ENCODE data around the gene C4orf33. TPM values are rescaled to one million over a fixed set of nuclear protein-coding genes. Genes with fewer than 3 reads are reported as not detected.
"Not testable (repeated sequence)": the region's sequence is repeated elsewhere in the genome, so short reads cannot be mapped to it uniquely, and the experiment has no call there.

C4orf33 gene, protein sequence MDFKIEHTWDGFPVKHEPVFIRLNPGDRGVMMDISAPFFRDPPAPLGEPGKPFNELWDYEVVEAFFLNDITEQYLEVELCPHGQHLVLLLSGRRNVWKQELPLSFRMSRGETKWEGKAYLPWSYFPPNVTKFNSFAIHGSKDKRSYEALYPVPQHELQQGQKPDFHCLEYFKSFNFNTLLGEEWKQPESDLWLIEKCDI
- 1 to 10 TPM; 2.1 to 2.8 (median 2.8) TPM for total RNA-seq

DNA sequence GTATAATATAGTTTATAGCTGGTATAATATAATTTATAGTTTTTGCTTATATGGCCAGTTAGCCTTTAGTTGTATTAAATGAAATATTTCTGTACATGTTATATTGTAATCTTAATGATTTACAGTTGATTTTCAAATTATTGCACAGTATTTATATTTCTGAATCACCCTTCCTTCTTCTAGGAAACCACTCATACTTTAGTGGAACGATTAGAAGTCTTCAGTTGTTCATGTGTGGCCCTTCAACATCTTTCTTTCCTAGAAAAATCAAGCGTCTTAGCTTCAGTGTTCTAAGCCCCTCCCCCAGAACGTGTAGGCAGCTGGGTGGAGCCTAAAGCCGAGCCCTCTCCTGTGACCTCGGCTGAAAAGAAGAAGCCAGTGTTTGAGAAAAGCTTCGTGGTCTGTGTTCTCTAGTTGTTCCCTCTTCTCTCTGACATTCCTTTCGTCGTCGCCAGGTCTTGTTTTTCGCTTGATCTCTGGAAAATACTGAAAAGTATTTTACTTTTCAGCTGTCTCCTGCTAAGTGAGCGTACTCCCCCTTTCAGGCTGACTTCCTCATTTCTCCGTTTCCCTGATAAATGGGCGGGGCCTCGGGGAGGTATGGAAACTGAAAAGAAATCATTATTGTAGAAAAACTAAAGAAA is at the start of gene C4orf33:
TSS of gene C4orf33 (plus strand) at position 342 of the 644 bp plus-strand sequence. CDS start 6,459 bp downstream, outside the sequence.
- Mint-ChIP-seq H3K36me3 (ENCODE audit: insufficient read depth) (no peaks in the 10 kb centered on the region), H3K27me3 (ENCODE audit: low read depth) (no peaks in the 10 kb centered on the region), H3K4me1 (ENCODE audit: low read depth) (peaks cover 29% of the 10 kb centered on the region), H3K9me3 (no peaks in the 10 kb centered on the region), H3K4me3 (peak within 1 kb of the TSS; percentile 92)
- peak; percentile 51 to 53 for ATAC-seq
- peak; percentile 70 for DNase-seq

DNA sequence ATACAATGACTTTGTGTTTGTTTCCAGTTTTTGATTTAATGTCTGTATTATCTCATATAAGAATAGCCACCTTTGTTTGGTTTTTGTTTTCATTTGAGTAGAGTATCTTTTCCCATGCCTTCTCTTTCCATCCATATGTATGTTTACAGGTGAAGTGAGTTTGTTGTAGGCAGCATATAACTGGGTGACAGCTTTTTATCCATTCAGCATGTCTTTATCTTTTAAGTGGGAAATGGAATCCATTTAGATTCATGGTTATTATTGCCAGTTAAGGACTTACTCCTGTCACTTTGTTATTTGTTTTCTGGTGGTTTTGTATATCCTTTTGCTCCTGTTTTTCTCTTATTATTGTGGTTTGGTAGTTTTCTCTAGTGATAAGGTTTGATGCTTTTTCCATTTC is 36.9 kb upstream of the C4orf33 start:
- Mint-ChIP-seq H3K9me3 (peaks cover 56% of the 10 kb centered on the region), H3K36me3 (ENCODE audit: insufficient read depth) (peaks cover 48% of the 10 kb centered on the region), H3K4me1 (ENCODE audit: low read depth) (no peaks in the 10 kb centered on the region), H3K4me3 (no peak overlapping the region), H3K27me3 (ENCODE audit: low read depth) (no peaks in the 10 kb centered on the region)
- ATAC-seq (no peak), DNase-seq (no peak)

DNA sequence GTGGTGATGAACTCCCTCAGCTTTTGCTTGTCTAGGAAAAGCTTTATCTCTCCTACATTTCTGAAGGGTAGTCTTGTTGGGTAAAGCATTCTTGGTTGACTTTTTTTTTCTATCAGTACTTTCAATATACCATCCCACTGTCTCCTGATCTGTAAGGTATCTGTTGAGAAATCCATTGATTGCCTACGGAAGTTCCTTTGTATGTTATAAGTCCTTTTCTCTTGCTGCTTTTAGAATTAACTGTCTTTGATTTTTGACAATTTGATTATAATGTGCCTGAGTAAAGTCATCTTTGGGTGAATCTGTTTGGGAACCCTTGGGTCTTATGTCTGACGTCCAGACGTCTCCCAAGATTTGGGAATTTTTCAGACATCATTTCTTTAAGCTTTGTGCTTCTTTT is 33.4 kb upstream of the C4orf33 start:
- Mint-ChIP-seq H3K27me3 (ENCODE audit: low read depth) (no peaks in the 10 kb centered on the region), H3K9me3 (peaks cover 42% of the 10 kb centered on the region), H3K36me3 (ENCODE audit: insufficient read depth) (peaks cover 44% of the 10 kb centered on the region), H3K4me3 (no peak overlapping the region), H3K4me1 (ENCODE audit: low read depth) (no peaks in the 10 kb centered on the region)
- ATAC-seq (no peak), DNase-seq (no peak)

DNA sequence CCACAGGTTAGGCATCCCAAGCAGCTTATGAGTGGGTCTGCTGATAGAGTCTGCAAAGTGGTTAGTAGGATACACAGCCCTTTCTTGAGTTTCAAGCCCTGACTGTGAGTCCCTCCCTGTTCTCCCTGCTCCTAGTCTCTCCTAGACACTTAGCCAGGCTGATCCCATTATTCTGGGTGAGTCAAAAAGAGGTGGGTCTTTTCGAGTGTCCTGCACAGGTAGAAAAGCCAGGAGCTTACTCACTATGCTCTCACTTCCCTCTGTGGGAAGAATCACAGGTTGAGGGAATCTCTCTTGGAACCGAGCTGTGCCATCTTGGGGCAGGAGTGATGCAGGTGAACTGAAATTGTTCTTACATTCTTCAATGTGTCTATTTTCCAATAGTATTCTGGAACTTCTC is 32.3 kb upstream of the C4orf33 start:
- Mint-ChIP-seq H3K9me3 (peaks cover 40% of the 10 kb centered on the region), H3K27me3 (ENCODE audit: low read depth) (no peaks in the 10 kb centered on the region), H3K4me1 (ENCODE audit: low read depth) (no peaks in the 10 kb centered on the region), H3K36me3 (ENCODE audit: insufficient read depth) (peaks cover 50% of the 10 kb centered on the region), H3K4me3 (no peak overlapping the region)
- ATAC-seq = no peak
- no peak for DNase-seq

DNA sequence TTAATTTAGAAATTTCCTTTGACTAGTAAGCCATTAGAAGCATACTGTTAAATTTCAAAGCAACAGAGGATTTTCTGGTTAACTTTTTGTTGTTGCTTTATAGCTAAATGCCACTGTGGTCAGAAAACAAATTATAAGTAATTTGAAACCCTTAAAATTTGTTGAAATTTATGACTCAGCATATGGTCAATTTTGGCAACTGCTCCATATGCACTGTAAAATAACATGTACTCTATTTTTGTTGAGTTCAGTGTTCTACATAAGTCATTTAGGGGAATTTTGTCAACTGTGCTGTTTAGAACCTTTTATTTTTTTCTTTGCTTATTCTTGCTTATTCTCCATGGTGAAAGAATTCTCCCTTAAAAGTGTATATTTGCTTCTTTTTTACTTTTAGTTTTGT is 31.2 kb upstream of the C4orf33 start:
- Mint-ChIP-seq H3K9me3 (peaks cover 42% of the 10 kb centered on the region), H3K4me3 (no peak overlapping the region), H3K4me1 (ENCODE audit: low read depth) (no peaks in the 10 kb centered on the region), H3K36me3 (ENCODE audit: insufficient read depth) (peaks cover 50% of the 10 kb centered on the region), H3K27me3 (ENCODE audit: low read depth) (no peaks in the 10 kb centered on the region)
- no peak for ATAC-seq
- DNase-seq = no peak

DNA sequence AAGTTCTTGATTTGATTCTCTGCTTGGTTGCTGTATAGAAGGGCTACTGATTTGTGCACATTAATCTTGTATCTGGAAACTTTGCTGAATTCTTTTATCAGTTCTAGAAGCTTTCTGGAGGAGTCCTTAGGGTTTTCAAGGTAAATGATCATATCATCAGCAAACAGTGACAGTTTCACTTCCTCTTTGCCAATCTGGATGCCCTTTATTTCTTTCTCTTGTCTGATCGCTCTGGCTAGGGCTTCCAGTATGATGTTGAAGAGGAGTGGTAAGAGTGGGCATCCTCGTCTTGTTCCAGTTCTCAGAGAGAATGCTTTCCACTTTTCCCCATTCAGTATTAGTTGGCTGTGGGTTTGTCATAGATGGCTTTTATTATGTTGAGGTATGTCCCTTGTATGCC is 26.4 kb upstream of the C4orf33 start:
- peaks cover 47% of the 10 kb centered on the region for H3K9me3 Mint-ChIP-seq
- ATAC-seq; H3K4me1 Mint-ChIP-seq (ENCODE audit: low read depth); H3K27me3 Mint-ChIP-seq (ENCODE audit: low read depth); DNase-seq; H3K4me3 Mint-ChIP-seq: not testable (repeated sequence)
- peaks cover 46% of the 10 kb centered on the region for H3K36me3 Mint-ChIP-seq (ENCODE audit: insufficient read depth)

DNA sequence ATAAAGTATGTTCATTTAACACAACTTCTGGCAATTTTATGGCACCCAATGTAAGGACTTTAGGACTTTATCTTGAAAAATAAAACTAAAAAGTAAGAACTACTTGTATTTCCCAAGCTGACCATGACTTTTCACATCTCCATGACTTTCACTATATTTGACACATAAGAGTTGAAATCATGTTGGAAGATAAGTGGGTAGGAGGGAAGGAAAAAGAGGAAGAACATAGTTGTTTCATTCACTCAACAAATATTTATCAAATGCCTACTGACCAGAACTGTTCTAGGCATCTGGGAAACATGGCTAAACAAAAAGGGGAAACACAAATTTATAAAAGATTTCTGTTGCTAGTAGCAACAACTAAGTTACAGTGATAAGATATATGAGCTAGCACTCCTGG is 18.6 kb upstream of the C4orf33 start:
- no peak for DNase-seq
- Mint-ChIP-seq H3K9me3 (peaks cover 22% of the 10 kb centered on the region), H3K36me3 (ENCODE audit: insufficient read depth) (peaks cover 60% of the 10 kb centered on the region), H3K27me3 (ENCODE audit: low read depth) (no peaks in the 10 kb centered on the region), H3K4me3 (no peak overlapping the region), H3K4me1 (ENCODE audit: low read depth) (peaks cover 3% of the 10 kb centered on the region)
- no peak for ATAC-seq

DNA sequence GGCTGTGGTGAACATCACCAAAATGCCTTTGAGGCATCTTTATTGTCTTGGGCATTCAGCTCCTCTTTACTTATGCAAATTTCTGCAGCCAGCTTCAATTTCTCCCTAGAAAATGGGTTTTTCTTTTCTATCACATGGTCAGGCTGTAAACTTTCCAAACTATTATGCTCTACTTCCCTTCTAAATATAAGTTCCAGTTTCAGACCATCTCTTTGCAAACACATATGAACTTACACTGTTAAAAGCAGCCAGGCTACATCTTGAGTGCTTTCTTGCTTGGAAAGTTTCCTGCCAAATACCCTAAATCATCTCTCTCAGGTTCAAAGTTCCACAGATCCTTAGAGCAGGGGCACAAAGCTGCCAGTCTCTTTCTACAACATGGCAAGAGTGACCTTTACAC is 15.8 kb upstream of the C4orf33 start:
- peaks cover 12% of the 10 kb centered on the region for H3K9me3 Mint-ChIP-seq
- no peaks in the 10 kb centered on the region for H3K27me3 Mint-ChIP-seq (ENCODE audit: low read depth)
- H3K36me3 Mint-ChIP-seq (ENCODE audit: insufficient read depth) = peaks cover 45% of the 10 kb centered on the region
- DNase-seq (no peak), ATAC-seq (no peak)
- H3K4me3 Mint-ChIP-seq = no peak overlapping the region
- peaks cover 13% of the 10 kb centered on the region for H3K4me1 Mint-ChIP-seq (ENCODE audit: low read depth)

DNA sequence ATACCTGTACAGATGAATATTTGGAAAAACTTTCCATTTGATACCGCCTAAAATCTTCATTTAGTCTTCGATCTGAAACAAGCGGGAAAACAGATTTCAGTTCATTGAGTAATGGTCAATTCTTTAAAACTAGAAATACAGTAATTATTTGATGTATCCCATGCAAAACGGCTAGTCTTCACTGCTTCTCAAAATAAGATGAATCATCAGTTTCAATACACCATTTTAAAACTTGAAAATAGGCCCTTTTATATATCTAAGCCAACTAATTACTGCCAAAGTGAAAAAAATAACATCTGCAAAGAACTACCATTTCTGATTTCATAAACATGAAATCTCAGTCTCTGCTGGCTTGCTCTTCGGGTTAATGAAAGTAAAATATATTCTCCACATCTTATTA is 13.7 kb upstream of the C4orf33 start:
- peaks cover 21% of the 10 kb centered on the region for H3K4me1 Mint-ChIP-seq (ENCODE audit: low read depth)
- H3K36me3 Mint-ChIP-seq (ENCODE audit: insufficient read depth) = peaks cover 36% of the 10 kb centered on the region
- ATAC-seq (no peak), DNase-seq (no peak)
- peaks cover 12% of the 10 kb centered on the region for H3K9me3 Mint-ChIP-seq
- no peak overlapping the region for H3K4me3 Mint-ChIP-seq
- no peaks in the 10 kb centered on the region for H3K27me3 Mint-ChIP-seq (ENCODE audit: low read depth)

DNA sequence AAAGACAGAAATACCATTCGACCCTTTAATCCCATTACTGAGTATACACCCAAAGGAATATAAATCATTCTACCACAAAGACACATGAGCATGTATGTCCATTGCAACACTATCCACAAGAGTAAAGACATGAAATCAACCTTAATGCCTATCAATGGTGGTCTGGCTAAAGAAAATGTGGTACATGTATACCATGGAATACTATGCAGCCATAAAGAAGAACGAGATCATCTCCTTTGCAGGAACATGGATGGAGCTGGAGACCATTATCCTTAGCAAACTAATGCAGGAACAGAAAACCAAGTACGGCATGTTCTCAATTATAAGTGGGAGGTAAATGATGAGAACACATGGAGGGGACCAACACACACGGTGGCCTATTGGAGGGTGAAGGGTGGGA is 10.5 kb upstream of the C4orf33 start:
- Mint-ChIP-seq H3K4me3 (no peak overlapping the region), H3K4me1 (ENCODE audit: low read depth) (peaks cover 33% of the 10 kb centered on the region), H3K36me3 (ENCODE audit: insufficient read depth) (peaks cover 17% of the 10 kb centered on the region), H3K27me3 (ENCODE audit: low read depth) (no peaks in the 10 kb centered on the region), H3K9me3 (peaks cover 7% of the 10 kb centered on the region)
- no peak for ATAC-seq
- no peak for DNase-seq

DNA sequence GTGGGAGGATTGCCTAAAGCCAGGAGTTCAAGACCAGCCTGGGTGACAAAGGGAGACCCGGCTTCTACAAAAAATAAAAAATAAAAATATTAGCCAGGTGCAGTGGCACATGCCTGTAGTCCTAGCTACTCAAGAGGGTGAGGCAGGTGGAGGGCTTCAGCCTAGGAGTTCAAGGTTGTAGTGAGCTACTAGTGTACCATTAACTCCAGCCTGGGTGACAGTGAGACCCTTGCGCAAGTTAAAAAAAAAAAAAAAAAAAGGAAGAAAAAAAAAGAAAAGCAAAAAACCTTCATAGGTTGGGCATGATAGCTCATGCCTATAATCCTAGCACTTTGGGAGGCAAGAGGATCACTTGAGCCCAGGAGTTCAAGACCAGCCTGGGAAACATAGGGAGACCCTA is 8.4 kb upstream of the C4orf33 start:
- peaks cover 5% of the 10 kb centered on the region for H3K36me3 Mint-ChIP-seq (ENCODE audit: insufficient read depth)
- ATAC-seq (no peak), DNase-seq (no peak)
- H3K27me3 Mint-ChIP-seq (ENCODE audit: low read depth) = no peaks in the 10 kb centered on the region
- H3K4me1 Mint-ChIP-seq (ENCODE audit: low read depth) = peaks cover 33% of the 10 kb centered on the region
- peaks cover 5% of the 10 kb centered on the region for H3K9me3 Mint-ChIP-seq
- no peak overlapping the region for H3K4me3 Mint-ChIP-seq

DNA sequence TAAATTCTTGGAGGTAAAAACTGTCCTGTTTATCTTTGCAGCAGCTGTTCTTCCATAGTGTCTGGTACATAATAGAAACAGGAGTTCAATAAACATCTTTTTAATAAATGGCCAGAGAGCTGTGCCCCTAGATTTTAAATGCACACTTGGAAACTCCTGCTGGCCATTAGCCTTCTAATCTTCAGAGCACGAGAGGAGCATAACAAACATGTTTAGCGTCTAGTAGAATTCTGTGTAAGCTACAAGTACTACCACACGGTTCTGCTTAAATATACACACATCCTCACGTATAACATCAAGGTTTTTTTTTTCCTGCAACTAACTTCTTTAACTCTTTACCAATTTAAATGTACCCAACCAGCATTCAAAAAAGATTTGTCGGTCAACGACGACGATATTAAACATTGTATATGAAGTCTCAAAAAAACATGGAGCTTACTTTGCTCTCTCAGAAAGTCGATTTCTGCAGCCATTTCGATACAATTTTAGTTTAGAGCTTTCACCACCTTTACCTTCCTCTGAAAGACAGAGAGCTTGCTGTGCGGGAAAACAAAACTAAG is 3.2 kb upstream of the C4orf33 start:
- no peaks in the 10 kb centered on the region for H3K9me3 Mint-ChIP-seq
- H3K4me3 Mint-ChIP-seq = no peak overlapping the region
- DNase-seq (no peak), ATAC-seq (no peak)
- no peaks in the 10 kb centered on the region for H3K36me3 Mint-ChIP-seq (ENCODE audit: insufficient read depth)
- peaks cover 42% of the 10 kb centered on the region for H3K4me1 Mint-ChIP-seq (ENCODE audit: low read depth)
- no peaks in the 10 kb centered on the region for H3K27me3 Mint-ChIP-seq (ENCODE audit: low read depth)

DNA sequence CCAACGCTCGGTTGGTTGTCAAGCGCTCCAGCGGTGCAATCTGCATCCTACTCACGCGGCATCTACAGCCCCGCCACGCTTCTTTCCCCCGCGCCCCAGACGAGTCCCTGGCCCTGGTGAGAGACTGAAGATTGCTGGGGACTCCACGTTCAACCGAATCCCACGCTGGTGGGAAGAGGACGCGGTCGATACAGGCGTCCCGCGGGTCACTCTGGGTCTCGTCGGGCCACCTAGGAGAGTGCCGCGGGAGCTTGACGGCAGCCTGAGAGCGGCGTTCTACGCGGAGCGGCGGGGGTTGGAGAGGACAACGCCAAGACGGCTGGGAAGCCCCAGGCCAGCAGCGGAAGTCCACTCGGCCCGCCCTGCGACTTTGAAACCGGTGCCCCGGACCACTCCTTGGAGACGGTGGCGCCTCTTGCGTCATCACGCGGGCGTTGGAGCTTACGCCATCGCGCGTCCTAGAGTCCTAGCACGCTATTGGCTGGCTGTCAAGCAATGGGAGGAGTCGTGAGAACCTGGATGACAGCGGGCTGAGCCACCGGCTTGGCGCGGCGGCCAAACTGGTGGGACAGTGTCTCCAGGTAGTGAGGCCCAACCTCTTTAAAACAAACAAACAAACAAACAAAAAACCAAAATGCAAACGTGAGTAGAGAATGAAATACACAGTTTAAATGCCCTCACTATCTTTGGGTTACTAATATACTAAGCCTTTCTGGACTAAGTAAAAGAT is 2.6 kb upstream of the C4orf33 start, which contains the start of gene SCLT1:
TSS of gene SCLT1 (minus strand) at position 349 of the 730 bp plus-strand sequence. CDS start 436 bp downstream, outside the sequence.
- H3K36me3 Mint-ChIP-seq (ENCODE audit: insufficient read depth) = no peaks in the 10 kb centered on the region
- H3K9me3 Mint-ChIP-seq = no peaks in the 10 kb centered on the region
- no peaks in the 10 kb centered on the region for H3K27me3 Mint-ChIP-seq (ENCODE audit: low read depth)
- ATAC-seq (peak; percentile 97 to 98), DNase-seq (peak; percentile 91)
- peak within 1 kb of the TSS; percentile 22 for H3K4me3 Mint-ChIP-seq
- H3K4me1 Mint-ChIP-seq (ENCODE audit: low read depth) = peaks cover 42% of the 10 kb centered on the region

DNA sequence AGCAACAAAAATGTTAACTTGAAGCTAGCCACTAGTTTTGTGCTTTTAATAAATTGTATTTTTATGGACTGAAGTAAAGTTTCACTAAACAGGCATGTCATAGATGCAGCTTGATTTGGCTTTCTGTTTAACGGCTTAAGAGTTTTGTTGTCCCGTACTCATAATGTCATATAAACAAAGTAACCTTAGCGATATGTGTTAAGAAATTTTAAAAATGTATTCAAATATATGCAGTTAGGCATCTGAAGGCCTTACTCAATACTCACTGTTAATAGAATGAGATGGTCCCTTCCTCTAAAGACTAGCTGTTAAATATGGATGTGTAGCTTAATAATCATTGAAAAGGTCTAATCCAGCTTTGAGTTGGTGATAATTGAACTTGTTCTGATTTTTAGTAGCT is 1.6 kb upstream of the C4orf33 start:
- Mint-ChIP-seq H3K9me3 (no peaks in the 10 kb centered on the region), H3K36me3 (ENCODE audit: insufficient read depth) (no peaks in the 10 kb centered on the region), H3K4me1 (ENCODE audit: low read depth) (peaks cover 32% of the 10 kb centered on the region), H3K27me3 (ENCODE audit: low read depth) (no peaks in the 10 kb centered on the region), H3K4me3 (peak overlapping the region; percentile 22)
- ATAC-seq (no peak), DNase-seq (no peak)
